ENCODE results near the gene ACKR3.

GRCh38 chr2:236575510-236575909, 5.9 kb downstream of the ACKR3 start:
- TF ChIP-seq CTCF (conservative IDR thresholded peaks at IDR 0.05): no peak
- no peak for TF ChIP-seq ZFX (IDR thresholded peaks at IDR 0.05)

All from C4-2B (cell line).